LHCN-M2 (cell line): ENCODE data around the gene GLS. TPM values are rescaled to one million over a fixed set of nuclear protein-coding genes. Genes with fewer than 3 reads are reported as not detected.
"Not testable (repeated sequence)": the region's sequence is repeated elsewhere in the genome, so short reads cannot be mapped to it uniquely, and the experiment has no call there.

ENCODE experiments used
- DNase-seq: peaks from one replicate; pipeline ENCODE4 v3.0.0-alpha.2; 2012; ENCODE audit warnings: low read depth
- polyA plus RNA-seq: library from polyadenylated mRNA; unstranded; fragments of >200 nt; gene quantifications from one replicate; pipeline ENCODE4 v1.2.1, GENCODE V29; 2012; ENCODE audit warnings: missing spikeins
- total RNA-seq: library from RNA; depleted of rRNA; stranded (reverse); fragments of >200 nt; gene quantifications from 2 replicates; pipeline ENCODE4 v1.2.3, GENCODE V29; 2014; rRNA removed

The GLS gene
- total RNA-seq: 139 and 145 TPM in 2 replicates
- 94.9 TPM for polyA plus RNA-seq

DNA sequence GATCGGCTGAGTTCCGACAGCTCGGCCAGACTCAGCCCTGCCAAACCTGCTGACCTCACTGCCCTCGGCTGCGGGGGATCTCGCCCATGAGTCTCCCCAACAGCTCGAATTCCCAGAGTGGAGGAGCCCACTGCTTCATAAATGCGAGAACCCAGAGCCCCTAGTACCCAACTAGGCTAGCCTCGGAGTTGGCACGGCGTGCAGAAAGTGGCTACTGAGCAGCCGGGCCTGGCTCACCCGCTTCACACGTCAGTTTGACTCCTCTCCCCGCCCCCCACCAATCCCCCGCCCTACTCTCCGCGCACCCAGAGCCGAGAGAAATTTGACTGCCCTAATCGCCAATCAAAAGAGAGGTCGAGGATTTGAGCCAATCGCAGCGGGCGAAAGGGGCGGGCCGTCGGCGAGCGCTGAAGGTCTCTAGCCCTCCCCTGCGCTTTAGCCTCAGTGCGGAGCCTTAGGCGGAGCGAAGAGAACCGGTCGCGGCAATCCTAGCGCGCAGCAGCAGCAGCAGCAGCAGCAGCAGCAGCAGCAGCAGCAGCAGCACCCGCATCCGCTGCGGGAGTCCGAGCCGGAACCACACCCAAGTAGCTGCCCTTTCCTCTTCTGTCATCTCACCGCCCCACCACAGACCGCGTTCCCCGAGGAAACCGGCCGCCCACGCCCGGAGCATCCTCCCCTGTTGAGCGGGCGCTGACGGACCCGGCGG, at the start of gene GLS:
TSS of gene GLS (plus strand) at position 444 of the 706 bp plus-strand sequence. CDS start 264 bp downstream, outside the sequence.
- DNase-seq: peak; percentile 98

DNA sequence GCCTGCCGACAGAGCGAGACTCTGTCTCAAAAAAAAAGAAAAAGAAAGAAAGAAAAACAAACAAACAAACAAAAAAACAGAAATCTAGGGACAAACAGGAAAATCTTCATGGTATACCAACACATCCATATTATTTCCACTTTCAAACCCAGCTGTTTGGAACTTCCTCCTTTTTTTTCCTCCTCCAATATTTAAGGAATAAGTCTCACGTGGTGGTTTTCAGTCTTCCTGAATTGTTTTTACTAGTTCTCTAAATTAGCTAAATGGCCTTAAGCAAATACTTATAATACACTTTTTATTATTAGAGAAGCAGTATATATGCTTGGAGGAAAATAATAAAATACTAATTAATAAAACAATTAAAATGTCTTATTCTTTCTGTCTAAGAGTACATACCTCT, 48.7 kb upstream of the GLS start:
- no peak for DNase-seq

DNA sequence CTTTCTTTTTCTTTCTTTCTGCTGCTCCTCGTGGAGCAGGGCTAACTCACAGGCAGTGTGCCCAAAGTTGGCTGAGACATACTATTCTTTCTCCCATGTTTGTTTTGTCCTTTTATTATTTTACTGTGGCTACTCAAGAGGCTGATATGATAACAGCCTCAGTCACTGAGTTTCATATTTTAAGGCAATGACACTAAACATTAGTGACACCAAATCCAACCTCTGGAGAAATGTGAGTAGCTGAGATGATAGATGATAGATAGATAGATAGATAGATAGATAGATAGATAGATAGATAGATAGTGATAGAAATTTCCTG, 45.8 kb upstream of the GLS start:
- no peak for DNase-seq

DNA sequence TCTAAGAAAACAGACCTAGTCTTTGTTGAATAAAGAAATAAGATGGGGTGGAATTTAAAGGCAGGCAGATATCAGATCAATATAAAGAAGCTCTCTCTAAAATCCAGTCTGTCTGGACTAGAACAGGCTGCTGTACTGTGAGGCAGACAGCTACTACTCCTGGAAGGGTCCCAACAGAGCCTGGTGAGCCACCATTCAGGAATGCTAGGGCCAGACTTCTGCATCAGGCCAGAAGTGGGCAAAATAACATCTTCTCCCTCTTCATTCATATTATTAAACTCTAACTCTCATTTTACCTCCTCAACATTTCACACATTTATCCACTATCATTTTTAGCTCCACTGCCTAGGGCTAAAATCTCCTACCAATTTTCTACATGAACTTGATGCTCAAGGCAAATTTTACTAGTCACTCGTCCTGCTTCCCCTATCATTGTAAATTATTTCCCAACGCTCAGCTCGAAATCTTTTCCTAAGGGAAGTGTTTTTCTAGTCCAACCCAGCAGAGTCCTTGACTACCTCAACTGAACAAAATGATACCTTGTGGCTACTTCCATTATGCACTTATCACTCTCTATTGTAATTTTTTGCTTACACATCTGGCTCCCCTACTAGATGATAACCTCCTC, 45.2 kb upstream of the GLS start:
- peak; percentile 88 for DNase-seq

DNA sequence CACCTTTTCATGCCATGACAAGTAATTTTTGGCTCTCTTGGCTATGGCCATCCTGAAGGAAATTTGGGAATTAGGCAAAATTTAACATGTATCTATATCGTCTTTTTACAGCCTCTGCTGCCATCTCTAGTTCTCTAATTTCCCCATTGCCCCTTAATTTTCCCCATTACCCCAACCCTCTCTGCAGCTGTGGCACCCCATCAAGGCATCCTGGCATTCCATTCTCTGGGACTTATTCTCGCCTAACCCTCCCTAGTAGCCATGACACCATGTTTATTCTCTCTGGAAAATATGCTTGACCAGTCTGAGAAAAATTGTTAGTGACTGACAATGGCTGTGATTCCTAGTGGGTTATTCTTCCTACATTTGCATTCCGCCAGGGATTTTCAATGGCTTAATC, 43.9 kb upstream of the GLS start:
- DNase-seq: no peak

DNA sequence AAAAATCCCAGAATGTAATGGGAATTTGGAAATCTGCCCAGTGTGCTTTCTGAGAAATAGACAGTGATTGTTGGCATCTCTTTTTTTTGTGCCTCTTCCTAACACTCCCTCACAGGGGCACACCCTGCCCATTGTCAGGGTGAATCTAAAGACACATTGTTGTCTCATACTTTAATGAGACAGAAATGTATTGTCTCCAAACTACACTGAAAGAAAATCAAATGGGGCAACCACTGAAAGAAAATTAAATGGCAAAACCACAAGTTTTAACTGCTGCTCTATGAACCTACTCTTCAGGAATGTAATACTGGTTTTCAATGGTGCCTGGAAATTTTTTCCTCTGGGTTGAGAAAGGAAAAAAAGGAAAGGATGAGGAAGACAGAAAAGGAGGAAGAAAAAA, 43.2 kb upstream of the GLS start:
- peak; percentile 88 for DNase-seq

DNA sequence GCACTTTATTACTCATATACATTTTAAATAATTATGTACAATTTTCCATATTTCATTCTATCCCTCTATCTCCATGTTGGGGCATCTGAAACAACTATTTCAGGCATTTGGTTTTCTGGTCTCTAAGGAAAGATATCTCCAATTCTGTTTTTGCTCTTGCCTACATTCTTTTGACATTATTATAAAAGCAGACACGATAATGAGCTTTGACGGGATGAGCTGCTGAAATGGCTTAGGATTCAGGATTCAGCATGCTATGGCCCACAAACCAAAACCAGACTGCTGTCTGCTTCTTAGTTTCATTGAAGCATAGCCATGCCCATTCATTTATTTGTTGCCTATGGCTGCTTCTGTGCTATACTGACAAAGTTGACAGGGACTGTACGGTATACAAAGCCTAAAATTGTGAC, 42.7 kb upstream of the GLS start:
- no peak for DNase-seq

DNA sequence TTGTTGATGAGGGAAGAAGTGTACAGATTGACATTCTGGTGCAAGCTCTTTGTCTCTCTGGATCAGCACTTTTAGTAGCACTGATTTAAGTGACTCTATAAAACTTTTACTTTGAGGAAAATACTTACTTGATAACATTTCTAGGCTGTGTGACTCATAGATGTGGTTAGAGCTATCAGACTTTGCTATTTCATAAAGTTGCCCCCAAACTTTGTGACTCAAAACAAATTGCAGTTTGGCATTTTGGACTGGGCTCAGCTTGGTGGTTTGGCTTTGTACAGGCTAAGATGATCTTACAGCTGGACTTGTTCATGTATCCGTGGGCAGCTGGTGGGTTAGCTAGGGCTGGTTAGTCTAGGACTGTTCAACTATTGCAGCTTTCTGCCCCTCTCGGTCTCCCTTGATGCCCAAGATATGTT, 42.1 kb upstream of the GLS start:
- DNase-seq: peak; percentile 96

DNA sequence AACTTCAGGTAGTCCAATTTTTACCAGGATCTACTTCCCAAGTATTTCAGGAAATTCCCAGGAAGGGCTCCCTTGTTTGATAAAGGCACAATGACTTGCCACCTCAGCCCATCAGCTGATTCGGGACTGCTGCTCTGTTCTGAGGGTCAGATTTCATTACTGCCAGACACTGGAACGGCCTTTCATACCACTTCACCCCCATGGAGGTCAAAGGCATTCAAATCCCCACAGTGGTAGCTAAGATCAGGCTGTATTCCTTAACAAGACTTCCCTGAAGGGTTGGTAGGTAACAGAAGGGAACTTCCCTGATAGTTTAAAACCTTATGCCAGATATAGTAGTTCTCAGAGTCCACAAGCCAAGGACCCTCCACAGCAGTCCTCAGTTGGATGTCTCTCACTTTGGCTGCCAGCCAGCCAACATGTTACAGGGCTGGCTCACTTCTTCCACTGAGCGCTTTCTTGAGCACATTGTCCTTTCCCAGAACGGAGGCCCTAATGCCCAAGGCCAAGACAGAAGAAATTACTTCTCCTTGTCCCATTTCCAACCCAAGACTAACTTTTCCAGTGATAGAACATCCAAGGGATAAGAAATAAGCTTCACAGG, 40.0 kb upstream of the GLS start:
- DNase-seq: no peak

DNA sequence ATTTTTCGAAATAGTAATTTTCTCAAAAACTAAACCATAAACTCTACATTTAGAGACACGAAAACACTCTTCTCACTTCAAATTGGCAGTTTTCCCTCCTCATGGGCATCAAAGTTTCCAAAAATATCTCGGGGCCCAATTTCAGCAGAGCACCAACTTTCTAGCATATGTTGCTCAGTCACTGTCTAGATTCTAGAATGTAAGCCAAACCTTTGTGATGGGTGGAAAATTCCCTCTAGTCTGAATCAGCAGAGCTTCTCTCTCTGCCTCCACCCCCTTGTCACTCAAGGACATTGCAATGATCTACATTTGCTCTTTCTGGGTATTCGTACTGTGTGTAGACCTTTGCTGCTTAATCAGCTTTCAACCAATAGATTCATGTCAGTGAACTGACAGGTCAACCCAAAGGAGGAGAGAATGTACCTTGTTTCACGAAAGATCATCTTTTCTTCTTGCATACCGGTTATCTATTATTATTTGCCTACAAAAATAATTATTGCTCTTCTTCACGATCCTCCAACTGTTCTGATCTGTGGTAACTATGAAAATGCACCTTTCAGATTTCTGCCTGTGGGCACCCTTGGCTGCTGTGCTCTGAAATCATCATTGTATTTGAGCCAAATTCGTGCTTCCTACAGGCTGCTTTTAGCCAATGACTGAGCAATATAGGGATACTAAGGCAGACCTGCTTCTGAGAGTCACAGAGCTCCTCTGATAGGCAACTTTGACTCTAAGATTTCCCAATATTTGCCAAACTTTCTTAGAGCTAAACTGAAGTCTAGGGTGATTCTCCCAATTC, 38.7 kb upstream of the GLS start:
- DNase-seq: peak; percentile 70

DNA sequence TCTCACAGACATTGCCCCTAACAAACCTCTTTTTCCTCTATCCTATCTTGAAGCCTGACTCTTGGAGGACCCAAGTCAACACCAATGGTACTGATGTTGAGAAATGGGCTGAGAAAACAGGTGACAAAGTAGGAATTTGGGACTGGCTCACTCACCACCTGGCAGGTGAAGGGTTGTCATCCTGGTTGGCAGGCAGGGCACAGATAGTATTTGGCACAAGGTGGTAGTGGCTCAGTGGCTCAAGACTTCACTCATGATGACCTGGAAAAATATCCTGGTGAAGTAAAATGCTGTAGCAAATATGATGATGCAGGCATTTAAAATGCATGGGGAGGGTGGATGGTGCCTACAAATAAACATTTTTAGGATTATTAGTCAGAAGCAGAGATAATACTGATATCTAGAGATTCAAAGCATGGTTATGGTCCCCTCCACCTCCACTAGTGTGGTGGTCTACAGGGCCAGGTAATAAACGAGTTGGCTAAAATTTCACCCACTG, 38.0 kb upstream of the GLS start:
- no peak for DNase-seq

DNA sequence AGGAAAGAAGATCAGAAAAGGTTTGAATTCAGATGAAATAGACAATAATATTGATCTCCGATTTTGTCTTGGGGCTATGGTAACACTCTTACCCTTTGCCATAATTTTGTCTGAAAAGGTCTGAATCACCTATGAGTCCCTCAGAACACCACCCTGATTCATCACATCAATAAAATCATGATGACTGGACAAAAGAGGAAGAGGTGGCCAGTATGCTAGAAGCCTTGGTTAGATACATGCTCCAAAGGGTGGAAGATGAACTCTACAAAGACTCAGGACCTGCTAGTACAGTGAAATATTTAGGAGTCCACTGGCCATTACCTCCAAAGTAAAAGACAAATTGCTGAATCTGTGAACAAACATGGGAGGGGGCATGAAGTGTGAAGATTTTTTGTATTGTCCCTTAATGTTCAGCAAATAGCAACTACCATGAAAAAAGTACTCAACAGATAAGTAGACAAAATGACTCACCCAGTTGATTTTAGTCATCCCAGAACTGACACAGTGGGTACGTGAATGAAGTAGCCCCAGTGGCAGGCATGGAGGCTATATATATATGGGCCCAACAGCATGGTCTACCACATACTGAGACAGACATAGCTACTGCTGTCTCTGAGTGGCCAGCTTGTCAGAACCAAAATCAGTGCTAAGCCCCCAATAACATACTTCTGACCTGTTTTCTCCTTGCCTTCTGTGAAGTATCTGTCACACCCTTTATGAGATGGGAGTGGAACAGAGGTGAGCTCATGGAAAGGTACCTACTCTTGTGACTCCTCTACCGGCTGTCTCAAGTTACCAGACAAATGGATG, 36.5 kb upstream of the GLS start:
- peak; percentile 70 for DNase-seq

DNA sequence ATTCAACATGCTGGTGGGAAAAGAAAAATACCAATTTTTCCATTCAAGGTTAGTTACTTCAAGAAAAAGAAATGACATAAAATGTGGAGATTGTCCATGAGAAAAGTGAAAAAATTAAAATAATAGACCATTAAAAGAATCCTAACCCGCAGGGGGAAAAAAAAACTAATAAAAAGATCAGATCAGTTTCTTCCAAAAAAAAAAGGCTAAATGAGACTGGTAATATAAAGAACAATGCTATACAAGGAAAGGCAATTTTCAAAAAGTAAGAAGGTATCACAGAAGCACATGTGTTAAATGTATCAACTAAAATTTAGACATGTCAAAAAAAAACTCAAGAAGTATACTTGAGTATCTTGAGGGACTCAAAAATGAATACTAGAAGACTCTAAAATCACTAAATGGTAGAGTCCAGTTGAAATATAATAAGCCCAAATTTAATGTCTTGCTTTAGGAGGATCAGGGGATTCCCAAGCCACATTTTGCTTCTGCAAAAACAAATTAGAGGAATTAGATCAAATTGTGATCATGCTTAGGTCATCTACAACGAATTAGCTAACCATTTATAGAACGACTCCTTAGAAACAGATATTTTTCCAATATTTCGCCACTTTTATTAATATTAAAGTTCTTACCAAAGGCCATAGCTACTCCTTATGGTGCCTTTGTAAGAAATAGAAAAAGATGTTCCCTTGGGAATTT, 35.8 kb upstream of the GLS start:
- DNase-seq: no peak

DNA sequence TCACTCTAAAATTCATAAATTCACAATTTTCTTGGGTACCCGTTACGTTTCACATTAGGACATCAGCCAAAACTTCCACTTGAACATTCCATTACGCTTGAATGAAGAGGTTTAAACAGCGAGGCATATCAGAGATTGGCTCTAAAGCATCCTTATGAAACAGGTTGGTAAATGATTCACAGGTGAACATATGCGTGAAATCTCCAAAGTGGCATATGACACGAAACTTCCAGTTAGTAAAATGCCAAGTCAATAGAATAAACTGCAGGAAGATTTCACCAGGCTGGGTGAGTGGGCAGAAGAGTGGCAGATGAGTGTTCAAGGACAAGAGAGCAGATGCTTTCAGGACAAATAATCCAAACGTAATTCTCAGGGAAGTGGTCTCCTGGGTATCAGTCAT, 33.9 kb upstream of the GLS start:
- DNase-seq: no peak

DNA sequence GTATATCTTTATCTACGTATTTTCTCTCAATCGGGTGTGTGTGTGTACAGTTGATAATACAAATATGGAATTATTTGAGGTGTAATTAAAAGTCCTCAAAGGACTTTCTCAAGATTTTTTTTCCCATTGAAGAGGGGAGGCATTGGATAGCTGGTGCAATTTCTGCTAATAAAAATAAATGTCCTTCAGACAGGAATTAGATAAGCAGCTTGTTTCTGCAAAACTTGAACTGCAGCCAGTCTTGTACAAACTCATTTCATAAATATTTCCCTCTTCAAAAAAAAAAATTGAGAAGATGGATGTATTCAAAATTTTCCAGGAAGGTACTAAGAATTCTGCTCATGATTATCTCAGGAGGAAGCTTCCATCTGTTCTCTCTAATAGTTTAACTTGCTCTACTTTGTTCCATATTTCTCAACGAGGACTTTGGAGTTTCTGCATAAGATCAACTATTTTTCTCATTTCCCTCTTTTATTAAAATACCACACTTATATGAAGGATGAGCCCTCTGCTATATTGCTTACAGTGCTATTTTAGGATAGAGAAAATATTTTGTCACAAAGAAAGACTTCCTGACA, 33.0 kb upstream of the GLS start:
- DNase-seq: no peak

DNA sequence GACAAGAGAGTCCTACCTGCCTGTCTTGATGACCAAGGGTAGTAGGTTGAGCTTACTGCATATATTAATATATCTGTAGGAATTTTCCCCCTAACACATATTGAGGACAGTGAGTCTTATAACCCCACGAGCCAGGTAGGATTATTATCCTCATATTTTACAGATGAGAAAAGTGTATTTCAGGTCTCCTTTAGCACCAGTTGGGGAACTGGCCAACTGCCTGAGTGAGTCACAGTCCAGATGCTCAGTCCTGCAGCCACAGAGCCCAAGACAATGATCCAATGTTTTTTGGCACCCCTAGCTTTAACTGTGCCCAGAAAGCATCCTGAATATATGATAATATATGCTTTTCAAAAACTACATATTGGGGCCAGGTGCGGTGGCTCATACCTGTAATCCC, 30.8 kb upstream of the GLS start:
- peak; percentile 80 for DNase-seq

DNA sequence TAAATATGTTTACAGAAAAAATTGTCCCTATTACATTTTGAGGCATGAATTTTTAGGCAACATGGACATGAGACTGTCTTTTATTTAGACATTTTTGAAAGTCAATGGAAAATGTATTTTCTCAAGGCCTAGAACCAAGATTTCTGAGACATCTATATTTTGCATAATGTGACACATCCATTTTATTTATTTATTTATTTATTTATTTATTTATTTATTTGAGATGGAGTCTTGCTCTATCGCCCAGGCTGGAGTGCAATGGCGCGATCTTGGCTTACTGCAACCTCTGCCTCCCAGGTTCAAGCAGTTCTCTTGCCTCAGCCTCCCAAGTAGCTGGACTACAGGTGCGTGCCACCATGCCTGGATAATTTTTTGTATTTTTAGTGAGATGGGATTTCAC, 27.6 kb upstream of the GLS start:
- not testable (repeated sequence) for DNase-seq

DNA sequence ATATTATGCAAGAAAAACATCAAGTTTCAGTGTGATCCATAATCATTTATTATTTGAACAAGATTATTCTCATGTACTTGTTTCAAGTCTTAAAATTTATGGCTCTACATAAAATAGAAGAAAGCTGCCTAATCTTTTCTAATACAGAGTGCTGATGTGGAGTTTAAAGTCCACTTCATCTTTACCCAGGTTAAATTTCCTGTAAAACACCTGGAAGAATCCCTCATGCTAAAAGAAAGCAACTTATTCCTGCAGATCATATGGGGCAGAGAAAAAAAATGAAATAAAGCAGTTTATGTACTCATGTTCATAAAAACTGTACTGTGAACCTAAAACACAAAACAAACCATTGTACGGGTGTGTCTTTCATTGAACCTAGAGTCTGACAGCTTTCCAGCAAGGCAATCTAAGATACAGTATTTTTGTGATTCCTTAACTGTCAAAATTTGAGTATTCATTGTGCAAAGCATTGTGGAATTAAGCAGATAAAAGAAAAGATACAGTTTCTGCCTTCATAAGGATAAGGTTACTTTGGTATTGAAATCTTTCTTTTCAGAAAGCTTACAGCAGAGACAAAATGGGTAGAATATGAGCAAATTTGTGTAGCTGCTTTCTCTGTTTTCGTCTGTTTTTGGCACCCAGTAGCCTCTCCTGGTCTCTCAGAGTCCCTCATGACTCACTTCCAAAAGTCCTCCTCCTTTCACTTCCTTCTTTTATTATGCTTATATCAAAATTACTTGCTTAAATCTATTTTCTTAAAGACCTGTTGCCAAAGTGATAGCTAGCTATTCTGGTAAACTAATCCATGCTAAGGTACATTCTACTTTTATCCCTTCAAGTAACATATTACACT, 26.9 kb upstream of the GLS start:
- DNase-seq: no peak

DNA sequence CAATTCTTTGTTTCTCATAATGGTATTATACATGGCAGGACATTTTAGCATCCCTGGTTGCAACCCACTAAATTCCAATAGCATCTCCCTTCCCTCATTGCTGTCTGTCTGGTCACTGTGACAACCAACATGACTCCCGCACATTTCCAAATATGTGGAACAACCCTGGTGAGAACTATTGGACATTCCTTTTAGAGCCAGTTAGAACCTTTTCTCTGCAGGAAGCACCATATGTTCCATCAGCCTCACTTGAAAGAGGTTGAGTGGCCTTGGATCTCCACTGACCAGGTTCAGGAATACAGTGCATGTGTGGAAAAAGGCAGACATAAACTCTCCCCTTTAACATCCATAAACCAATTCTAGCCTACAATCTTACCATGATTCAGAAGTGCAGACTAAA, 25.9 kb upstream of the GLS start:
- no peak for DNase-seq
